ENCODE data around the gene GK2. TPM values are rescaled to one million over a fixed set of nuclear protein-coding genes. Genes with fewer than 3 reads are reported as not detected.

Gene GK2
- total RNA-seq, 1 experiment from 2014 or later, result not detected

DNA sequence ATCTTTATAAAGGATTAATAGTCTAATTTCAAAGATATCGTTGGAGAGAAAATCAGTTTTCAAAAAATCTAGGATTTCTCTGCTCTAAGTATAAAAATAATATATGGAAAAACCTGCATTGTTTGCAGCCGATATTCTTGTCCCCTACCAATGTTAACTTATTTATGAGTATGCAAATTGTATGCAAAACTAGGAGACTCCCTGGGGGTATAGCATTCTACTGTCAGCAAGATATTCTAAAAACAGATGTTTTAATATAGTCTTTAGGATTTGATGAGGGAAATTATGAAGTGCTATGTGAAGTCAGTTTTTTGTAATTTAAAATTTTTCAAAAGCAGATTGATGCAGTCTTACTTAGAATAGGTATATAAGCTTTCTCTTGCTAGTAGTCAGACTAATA lies 40.9 kb downstream of the GK2 start:
- Histone ChIP-seq H3K4me1 (ENCODE audit: control insufficient read depth, insufficient read depth, low read length) (no peaks in the 10 kb centered on the region), H3K9me3 (ENCODE audit: control insufficient read depth, insufficient read depth, low read depth, low read length) (no peaks in the 10 kb centered on the region), H3K27ac (ENCODE audit: low read length) (no peak overlapping the region), H3K4me3 (ENCODE audit: low read depth in 2 of 2, low read length in 2 of 2) (no peak overlapping the region), H3K36me3 (ENCODE audit: control insufficient read depth, insufficient read depth, low read length) (no peaks in the 10 kb centered on the region), H3K27me3 (ENCODE audit: control insufficient read depth, insufficient read depth, low read length) (no peaks in the 10 kb centered on the region)
- POLR2A ChIA-PET, result no interaction called here
- CTCF ChIA-PET, result no interaction called here
- no TSS peak for BruUV-seq (replicated peaks)
- ATAC-seq (no peak), DNase-seq (ENCODE audit: low read depth, low spot score) (no peak)
- TF ChIP-seq SIN3A (IDR thresholded peaks at IDR 0.05; ENCODE audit: borderline replicate concordance, insufficient read depth, low read depth, low read length), result no peak
- TF ChIP-seq, protein P1, sequence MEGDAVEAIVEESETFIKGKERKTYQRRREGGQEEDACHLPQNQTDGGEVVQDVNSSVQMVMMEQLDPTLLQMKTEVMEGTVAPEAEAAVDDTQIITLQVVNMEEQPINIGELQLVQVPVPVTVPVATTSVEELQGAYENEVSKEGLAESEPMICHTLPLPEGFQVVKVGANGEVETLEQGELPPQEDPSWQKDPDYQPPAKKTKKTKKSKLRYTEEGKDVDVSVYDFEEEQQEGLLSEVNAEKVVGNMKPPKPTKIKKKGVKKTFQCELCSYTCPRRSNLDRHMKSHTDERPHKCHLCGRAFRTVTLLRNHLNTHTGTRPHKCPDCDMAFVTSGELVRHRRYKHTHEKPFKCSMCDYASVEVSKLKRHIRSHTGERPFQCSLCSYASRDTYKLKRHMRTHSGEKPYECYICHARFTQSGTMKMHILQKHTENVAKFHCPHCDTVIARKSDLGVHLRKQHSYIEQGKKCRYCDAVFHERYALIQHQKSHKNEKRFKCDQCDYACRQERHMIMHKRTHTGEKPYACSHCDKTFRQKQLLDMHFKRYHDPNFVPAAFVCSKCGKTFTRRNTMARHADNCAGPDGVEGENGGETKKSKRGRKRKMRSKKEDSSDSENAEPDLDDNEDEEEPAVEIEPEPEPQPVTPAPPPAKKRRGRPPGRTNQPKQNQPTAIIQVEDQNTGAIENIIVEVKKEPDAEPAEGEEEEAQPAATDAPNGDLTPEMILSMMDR (IDR thresholded peaks at IDR 0.05), result no peak
- TF ChIP-seq TCF7L2 (IDR thresholded peaks at IDR 0.05; ENCODE audit: low read depth, low read length), result no peak
- TF ChIP-seq POLR2AphosphoS5 (IDR thresholded peaks at IDR 0.05; ENCODE audit: low read depth, low read length), result no peak
- TF ChIP-seq, protein P2, sequence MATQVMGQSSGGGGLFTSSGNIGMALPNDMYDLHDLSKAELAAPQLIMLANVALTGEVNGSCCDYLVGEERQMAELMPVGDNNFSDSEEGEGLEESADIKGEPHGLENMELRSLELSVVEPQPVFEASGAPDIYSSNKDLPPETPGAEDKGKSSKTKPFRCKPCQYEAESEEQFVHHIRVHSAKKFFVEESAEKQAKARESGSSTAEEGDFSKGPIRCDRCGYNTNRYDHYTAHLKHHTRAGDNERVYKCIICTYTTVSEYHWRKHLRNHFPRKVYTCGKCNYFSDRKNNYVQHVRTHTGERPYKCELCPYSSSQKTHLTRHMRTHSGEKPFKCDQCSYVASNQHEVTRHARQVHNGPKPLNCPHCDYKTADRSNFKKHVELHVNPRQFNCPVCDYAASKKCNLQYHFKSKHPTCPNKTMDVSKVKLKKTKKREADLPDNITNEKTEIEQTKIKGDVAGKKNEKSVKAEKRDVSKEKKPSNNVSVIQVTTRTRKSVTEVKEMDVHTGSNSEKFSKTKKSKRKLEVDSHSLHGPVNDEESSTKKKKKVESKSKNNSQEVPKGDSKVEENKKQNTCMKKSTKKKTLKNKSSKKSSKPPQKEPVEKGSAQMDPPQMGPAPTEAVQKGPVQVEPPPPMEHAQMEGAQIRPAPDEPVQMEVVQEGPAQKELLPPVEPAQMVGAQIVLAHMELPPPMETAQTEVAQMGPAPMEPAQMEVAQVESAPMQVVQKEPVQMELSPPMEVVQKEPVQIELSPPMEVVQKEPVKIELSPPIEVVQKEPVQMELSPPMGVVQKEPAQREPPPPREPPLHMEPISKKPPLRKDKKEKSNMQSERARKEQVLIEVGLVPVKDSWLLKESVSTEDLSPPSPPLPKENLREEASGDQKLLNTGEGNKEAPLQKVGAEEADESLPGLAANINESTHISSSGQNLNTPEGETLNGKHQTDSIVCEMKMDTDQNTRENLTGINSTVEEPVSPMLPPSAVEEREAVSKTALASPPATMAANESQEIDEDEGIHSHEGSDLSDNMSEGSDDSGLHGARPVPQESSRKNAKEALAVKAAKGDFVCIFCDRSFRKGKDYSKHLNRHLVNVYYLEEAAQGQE (IDR thresholded peaks at IDR 0.05; ENCODE audit: insufficient read depth in 1 of 2, low read depth in 2 of 2, low read length in 1 of 2), result no peak
- intact Hi-C loops (cut with micrococcal nuclease; ENCODE audit: unreplicated experiment), result no loop called here
- in situ Hi-C loops (cut with HindIII; ENCODE audit: low pct_unique_long_range_greater_than_20kb, low sequenced_read_pairs), result no loop called here

DNA sequence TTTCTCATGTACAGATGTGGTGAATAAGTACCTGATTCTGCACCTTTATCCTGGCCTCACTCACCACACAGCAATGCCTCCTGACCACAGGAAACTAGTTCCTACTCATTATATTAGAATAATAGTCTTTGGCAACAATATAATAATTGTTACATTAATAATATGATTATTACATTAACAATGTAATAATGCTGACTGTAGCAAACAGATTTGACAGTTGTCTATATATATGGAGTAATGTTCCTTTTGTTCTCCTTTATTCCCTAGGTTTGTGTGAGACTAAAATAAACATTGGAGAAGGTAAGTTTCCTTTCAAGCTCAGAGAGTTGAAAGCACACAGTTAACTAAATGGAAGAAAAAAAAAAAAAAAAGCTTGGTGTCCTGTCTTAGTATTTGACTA lies 41.6 kb downstream of the GK2 start:
- ATAC-seq, result no peak
- CTCF ChIA-PET, result interaction anchor here (0.6 kb wide), 1 partner anchor 201 kb away, joined by 6 read pairs; no protein-coding TSS in a partner anchor

More for the DNA sequence above, 41.6 kb downstream of the GK2 start:
- Histone ChIP-seq H3K4me1 (ENCODE audit: control insufficient read depth, insufficient read depth, low read length) (no peaks in the 10 kb centered on the region), H3K27me3 (ENCODE audit: control insufficient read depth, insufficient read depth, low read length) (no peaks in the 10 kb centered on the region), H3K9me3 (ENCODE audit: control insufficient read depth, insufficient read depth, low read depth, low read length) (no peaks in the 10 kb centered on the region), H3K27ac (ENCODE audit: low read length) (no peak overlapping the region), H3K36me3 (ENCODE audit: control insufficient read depth, insufficient read depth, low read length) (no peaks in the 10 kb centered on the region), H3K4me3 (ENCODE audit: low read depth in 2 of 2, low read length in 2 of 2) (no peak overlapping the region)
- no TSS peak for BruUV-seq (replicated peaks)
- intact Hi-C loops (cut with micrococcal nuclease; ENCODE audit: unreplicated experiment), result no loop called here
- POLR2A ChIA-PET, result no interaction called here
- TF ChIP-seq POLR2AphosphoS5 (IDR thresholded peaks at IDR 0.05; ENCODE audit: low read depth, low read length) (no peak), TCF7L2 (IDR thresholded peaks at IDR 0.05; ENCODE audit: low read depth, low read length) (no peak), SIN3A (IDR thresholded peaks at IDR 0.05; ENCODE audit: borderline replicate concordance, insufficient read depth, low read depth, low read length) (no peak)
- TF ChIP-seq, protein P2 (IDR thresholded peaks at IDR 0.05; ENCODE audit: insufficient read depth in 1 of 2, low read depth in 2 of 2, low read length in 1 of 2), result no peak
- TF ChIP-seq, protein P1 (IDR thresholded peaks at IDR 0.05), result no peak
- DNase-seq (ENCODE audit: low read depth, low spot score), result no peak
- in situ Hi-C loops (cut with HindIII; ENCODE audit: low pct_unique_long_range_greater_than_20kb, low sequenced_read_pairs), result no loop called here
